Mesothelial cell of epicardium (in vitro differentiated cells): Measurements from ENCODE around the gene TCF23. TPM values are rescaled to one million over a fixed set of nuclear protein-coding genes. Genes with fewer than 3 reads are reported as not detected.
"Not testable (repeated sequence)": the region's sequence is repeated elsewhere in the genome, so short reads cannot be mapped to it uniquely, and the experiment has no call there.

Experiments used
- DNase-seq, 2 experiments: peaks; one replicate each; pipeline ENCODE4 v3.0.0; 2021; ENCODE audit warnings: low spot score in 2 of 2; ENCODE audit not compliant: unreplicated experiment in 2 of 2
- H3K27ac Mint-ChIP-seq: 2 replicates; pipeline ENCODE4 v1.8.0; 2021; ENCODE audit warnings: mixed read lengths
- H3K27me3 Mint-ChIP-seq: 2 replicates; pipeline ENCODE4 v1.8.0; 2021; ENCODE audit warnings: low read depth, mixed read lengths
- H3K36me3 Mint-ChIP-seq: 2 replicates; pipeline ENCODE4 v1.8.0; 2021; ENCODE audit warnings: mixed read lengths
- H3K4me1 Mint-ChIP-seq: 2 replicates; pipeline ENCODE4 v1.8.0; 2021; ENCODE audit warnings: mixed read lengths
- H3K4me3 Mint-ChIP-seq: 2 replicates; pipeline ENCODE4 v1.8.0; 2021; ENCODE audit warnings: mild to moderate bottlenecking, moderate library complexity, mixed read lengths
- H3K9me3 Mint-ChIP-seq: 2 replicates; pipeline ENCODE4 v1.8.0; 2021; ENCODE audit warnings: mixed read lengths
- total RNA-seq: library from RNA; stranded (reverse); gene quantifications from 3 replicates; pipeline ENCODE4 v1.2.1, GENCODE V29; 2021
- TF ChIP-seq, protein P1 (sequence below): fragments of 200-600 bp; sonication (generic); IDR thresholded peaks from one replicate; pipeline ENCODE4 v1.5.0; 2021; ENCODE audit warnings: antibody characterized with exemption; ENCODE audit not compliant: unreplicated experiment

TCF23 gene
- total RNA-seq, 1 donor from 2014 or later = not detected

DNA sequence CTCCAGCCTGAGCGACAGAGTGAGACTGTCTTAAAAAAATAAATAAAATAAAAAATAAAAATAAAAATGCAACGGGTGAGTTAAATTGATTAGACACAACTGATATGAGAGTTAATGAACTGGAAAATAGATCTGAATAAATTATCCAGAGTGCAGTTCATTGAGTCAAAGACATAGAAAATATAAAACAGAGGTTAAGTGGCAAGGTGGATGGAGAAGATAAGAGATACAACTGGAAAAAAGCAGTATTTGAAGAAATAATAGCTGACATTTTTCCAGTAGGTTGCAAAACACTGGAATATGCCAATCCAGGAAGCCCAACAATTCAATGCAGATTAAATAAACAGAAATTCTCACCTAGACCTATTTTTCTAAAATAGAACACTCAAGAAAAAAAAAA is 40.6 kb upstream of the TCF23 start:
- Mint-ChIP-seq H3K4me3 (no peak overlapping the region), H3K4me1 (no peaks in the 10 kb centered on the region), H3K36me3 (no peaks in the 10 kb centered on the region), H3K27me3 (peaks cover 21% of the 10 kb centered on the region), H3K27ac (no peak overlapping the region), H3K9me3 (no peaks in the 10 kb centered on the region)
- TF ChIP-seq, protein P1, sequence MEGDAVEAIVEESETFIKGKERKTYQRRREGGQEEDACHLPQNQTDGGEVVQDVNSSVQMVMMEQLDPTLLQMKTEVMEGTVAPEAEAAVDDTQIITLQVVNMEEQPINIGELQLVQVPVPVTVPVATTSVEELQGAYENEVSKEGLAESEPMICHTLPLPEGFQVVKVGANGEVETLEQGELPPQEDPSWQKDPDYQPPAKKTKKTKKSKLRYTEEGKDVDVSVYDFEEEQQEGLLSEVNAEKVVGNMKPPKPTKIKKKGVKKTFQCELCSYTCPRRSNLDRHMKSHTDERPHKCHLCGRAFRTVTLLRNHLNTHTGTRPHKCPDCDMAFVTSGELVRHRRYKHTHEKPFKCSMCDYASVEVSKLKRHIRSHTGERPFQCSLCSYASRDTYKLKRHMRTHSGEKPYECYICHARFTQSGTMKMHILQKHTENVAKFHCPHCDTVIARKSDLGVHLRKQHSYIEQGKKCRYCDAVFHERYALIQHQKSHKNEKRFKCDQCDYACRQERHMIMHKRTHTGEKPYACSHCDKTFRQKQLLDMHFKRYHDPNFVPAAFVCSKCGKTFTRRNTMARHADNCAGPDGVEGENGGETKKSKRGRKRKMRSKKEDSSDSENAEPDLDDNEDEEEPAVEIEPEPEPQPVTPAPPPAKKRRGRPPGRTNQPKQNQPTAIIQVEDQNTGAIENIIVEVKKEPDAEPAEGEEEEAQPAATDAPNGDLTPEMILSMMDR = no peak
- DNase-seq = no peak

DNA sequence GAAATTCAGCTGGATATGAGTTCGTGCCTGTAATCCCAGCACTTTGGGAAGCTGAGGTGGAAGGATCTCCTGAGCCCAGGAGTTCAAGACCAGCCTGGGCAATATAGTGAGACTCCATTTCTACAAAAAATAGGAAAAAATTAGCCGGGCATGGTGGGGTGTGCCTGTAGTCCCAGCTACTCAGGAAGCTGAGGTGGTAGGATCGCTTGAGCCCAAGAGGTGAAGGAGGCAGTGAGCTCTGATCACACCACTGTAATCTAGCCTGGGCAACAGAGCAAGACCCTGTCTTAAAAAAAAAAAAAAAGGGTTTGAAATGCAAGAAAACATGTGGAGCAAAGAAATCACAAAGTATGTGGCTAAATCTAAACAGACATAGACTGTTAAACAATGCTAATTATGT is 39.7 kb upstream of the TCF23 start:
- H3K4me1 Mint-ChIP-seq = no peaks in the 10 kb centered on the region
- H3K4me3 Mint-ChIP-seq = no peak overlapping the region
- no peaks in the 10 kb centered on the region for H3K36me3 Mint-ChIP-seq
- no peak overlapping the region for H3K27ac Mint-ChIP-seq
- H3K9me3 Mint-ChIP-seq = no peaks in the 10 kb centered on the region
- peaks cover 25% of the 10 kb centered on the region for H3K27me3 Mint-ChIP-seq
- TF ChIP-seq, protein P1 = no peak
- no peak for DNase-seq

DNA sequence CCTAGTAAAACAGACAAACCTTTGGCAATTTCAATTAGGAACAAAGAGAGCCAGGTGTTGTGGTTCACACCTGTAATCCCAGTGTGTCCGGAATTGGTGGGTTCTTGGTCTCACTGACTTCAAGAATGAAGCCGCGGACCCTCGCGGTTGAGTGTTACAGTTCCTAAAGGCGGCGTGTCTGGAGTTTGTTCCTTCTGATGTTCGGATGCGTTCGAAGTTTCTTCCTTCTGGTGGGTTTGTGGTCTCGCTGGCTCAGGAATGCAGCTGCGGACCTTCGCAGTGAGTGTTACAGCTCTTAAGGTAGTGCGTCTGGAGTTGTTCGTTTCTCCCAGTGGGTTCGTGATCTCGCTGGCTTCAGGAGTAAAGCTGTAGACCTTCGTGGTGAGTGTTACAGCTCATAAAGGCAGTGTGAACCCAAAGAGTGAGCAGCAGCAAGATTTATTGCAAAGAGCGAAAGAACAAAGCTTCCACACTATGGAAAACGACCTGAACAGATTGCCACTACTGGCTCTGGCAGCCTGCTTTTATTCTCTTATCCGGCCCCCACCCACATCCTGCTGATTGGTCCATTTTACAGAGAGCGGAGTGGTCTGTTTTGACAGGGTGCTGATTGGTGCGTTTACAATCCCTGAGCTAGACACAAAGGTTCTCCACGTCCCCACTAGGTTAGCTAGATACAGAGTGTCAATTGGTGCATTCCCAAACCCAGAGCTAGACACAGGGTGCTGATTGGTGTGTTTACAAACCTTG is 38.0 kb upstream of the TCF23 start:
- not testable (repeated sequence) for H3K9me3 Mint-ChIP-seq, H3K27ac Mint-ChIP-seq, H3K36me3 Mint-ChIP-seq, H3K4me3 Mint-ChIP-seq, DNase-seq, H3K4me1 Mint-ChIP-seq
- peaks cover 35% of the 10 kb centered on the region for H3K27me3 Mint-ChIP-seq

DNA sequence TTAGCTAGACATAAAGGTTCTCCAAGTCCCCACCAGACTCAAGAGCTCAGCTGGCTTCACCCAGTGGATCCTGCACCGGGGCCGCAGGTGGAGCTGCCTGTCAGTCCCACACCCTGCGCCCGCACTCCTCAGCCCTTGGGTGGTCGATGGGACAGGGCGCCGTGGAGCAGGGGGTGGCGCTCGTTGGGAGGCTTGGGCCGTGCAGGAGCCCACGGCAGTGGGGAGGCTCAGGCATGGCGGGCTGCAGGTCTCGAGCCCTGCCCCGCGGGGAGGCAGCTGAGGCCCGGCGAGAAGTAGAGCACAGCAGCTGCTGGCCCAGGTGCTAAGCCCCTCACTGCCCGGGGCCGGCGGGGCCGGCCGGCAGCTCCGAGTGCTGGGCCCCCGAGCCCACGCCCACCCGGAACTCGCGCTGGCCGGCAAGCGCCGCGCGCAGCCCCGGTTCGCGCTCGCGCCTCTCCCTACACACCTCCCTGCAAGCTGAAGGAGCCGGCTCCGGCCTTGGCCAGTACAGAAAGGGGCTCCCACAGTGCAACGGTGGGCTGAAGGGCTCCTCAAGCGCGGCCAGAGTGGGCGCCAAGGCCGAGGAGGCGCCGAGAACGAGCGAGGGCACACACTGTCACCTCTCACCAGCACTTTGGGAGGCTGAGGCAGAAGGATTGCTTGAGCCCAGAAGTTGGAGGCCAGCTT is 37.3 kb upstream of the TCF23 start:
- not testable (repeated sequence) for H3K9me3 Mint-ChIP-seq, H3K4me3 Mint-ChIP-seq, H3K27ac Mint-ChIP-seq, H3K4me1 Mint-ChIP-seq, H3K36me3 Mint-ChIP-seq, DNase-seq
- H3K27me3 Mint-ChIP-seq = peaks cover 39% of the 10 kb centered on the region

DNA sequence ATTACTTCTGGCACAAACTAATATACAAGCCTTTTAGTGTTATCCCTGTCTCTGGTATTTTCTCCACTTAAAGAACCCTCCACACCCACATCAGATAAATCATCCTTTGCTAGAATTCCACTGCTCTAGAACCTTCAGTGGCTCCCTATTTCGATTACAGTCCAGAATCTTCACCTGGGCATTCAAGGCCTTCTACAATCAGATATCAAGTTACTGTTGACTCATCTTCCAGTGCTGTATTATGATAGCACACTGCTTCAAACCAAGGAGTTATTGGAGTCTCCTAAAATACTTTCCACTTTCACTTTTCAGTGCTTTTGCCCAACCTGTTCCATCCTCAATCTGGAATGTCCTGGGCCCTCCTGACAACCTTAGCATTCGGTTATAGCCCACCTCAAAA is 33.3 kb upstream of the TCF23 start:
- TF ChIP-seq, protein P1 = no peak
- Mint-ChIP-seq H3K36me3 (no peaks in the 10 kb centered on the region), H3K27me3 (peaks cover 69% of the 10 kb centered on the region), H3K4me3 (no peak overlapping the region), H3K9me3 (no peaks in the 10 kb centered on the region), H3K27ac (no peak overlapping the region), H3K4me1 (peaks cover 3% of the 10 kb centered on the region)
- no peak for DNase-seq

DNA sequence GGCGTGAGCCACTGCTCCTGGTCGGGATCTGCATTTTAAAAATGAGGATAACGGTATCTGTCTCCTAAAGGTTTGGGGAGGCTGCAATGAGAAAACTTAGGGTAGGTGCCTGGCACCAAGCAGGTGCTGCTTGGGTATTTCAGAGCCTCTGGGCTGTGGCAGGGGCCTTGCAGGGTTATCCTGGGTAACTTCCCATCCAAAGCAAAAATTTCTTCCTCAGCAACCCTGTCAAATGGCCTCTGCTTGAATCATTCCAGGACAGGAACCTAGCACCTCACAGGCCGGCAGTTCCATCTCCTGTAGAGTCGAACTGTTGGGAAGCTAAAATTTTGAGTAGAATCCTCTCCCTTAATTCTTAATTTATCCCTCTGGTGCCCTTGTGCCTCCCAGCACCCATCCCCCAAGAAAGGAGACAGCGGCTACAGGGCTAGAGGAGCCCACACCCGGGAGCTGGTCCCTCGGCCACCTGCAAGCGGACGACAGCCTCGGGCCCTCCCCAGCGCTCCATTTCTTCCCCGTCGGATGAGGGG is 30.7 kb upstream of the TCF23 start:
- Mint-ChIP-seq H3K36me3 (no peaks in the 10 kb centered on the region), H3K27me3 (peaks cover 87% of the 10 kb centered on the region), H3K27ac (no peak overlapping the region), H3K9me3 (no peaks in the 10 kb centered on the region), H3K4me1 (peaks cover 3% of the 10 kb centered on the region), H3K4me3 (peak overlapping the region; percentile 46)
- TF ChIP-seq, protein P1 = no peak
- DNase-seq = no peak
